Measurements from ENCODE around the gene CTSK. TPM values are rescaled to one million over a fixed set of nuclear protein-coding genes. Genes with fewer than 3 reads are reported as not detected.
"Not testable (repeated sequence)": the region's sequence is repeated elsewhere in the genome, so short reads cannot be mapped to it uniquely, and the experiment has no call there.

CTSK gene
- total RNA-seq, 2 experiments from 2014 or later: 1.5 to 2.1 TPM

- ATAC-seq: no peak
- intact Hi-C loops (cut with DNase I, micrococcal nuclease): no loop called here
- no peaks in the 10 kb centered on the region for H3K27me3 Mint-ChIP-seq
- CTCF ChIA-PET: interaction anchor here (1.0 kb wide), 1 partner anchor 20 kb away, joined by 4 read pairs; no protein-coding TSS in a partner anchor
- peaks cover 14% of the 10 kb centered on the region for H3K4me1 Mint-ChIP-seq
- H3K4me3 Mint-ChIP-seq: no peak overlapping the region
- H3K27ac Mint-ChIP-seq: no peak overlapping the region
- peaks cover 4% of the 10 kb centered on the region for H3K36me3 Mint-ChIP-seq (ENCODE audit: low read depth)
- no peak for DNase-seq
- POLR2A ChIA-PET: no interaction called here
- no peaks in the 10 kb centered on the region for H3K9me3 Mint-ChIP-seq (ENCODE audit: low read depth)
Observed at GRCh38 chr1:150805899-150806298, 2.2 kb downstream of the CTSK start.

- H3K4me3 Mint-ChIP-seq: no peak overlapping the region
- H3K36me3 Mint-ChIP-seq (ENCODE audit: low read depth): peaks cover 3% of the 10 kb centered on the region
- intact Hi-C loops (cut with DNase I, micrococcal nuclease): no loop called here
- H3K27me3 Mint-ChIP-seq: no peaks in the 10 kb centered on the region
- no peaks in the 10 kb centered on the region for H3K9me3 Mint-ChIP-seq (ENCODE audit: low read depth)
- ChIA-PET POLR2A (interaction anchor here (0.6 kb wide), 1 partner anchor 241 kb away, joined by 5 read pairs; no protein-coding TSS in a partner anchor), CTCF (interaction anchor here (1.1 kb wide), 1 partner anchor 12 kb away, joined by 3 read pairs; no protein-coding TSS in a partner anchor)
- peaks cover 14% of the 10 kb centered on the region for H3K4me1 Mint-ChIP-seq
- ATAC-seq: no peak
- DNase-seq: no peak
- H3K27ac Mint-ChIP-seq: no peak overlapping the region
Observed at GRCh38 chr1:150804671-150805070, 3.4 kb downstream of the CTSK start.

GRCh38 chr1:150799089-150799488 lies 9.0 kb downstream of the CTSK start:
- H3K27me3 Mint-ChIP-seq: no peaks in the 10 kb centered on the region
- no peak overlapping the region for H3K27ac Mint-ChIP-seq
- intact Hi-C loops (cut with DNase I, micrococcal nuclease): no loop called here
- ChIA-PET POLR2A (no interaction called here), CTCF (no interaction called here)
- H3K9me3 Mint-ChIP-seq (ENCODE audit: low read depth): no peaks in the 10 kb centered on the region
- ATAC-seq (no peak), DNase-seq (no peak)
- no peak overlapping the region for H3K4me3 Mint-ChIP-seq
- peaks cover 12% of the 10 kb centered on the region for H3K36me3 Mint-ChIP-seq (ENCODE audit: low read depth)
- no peaks in the 10 kb centered on the region for H3K4me1 Mint-ChIP-seq

DNA sequence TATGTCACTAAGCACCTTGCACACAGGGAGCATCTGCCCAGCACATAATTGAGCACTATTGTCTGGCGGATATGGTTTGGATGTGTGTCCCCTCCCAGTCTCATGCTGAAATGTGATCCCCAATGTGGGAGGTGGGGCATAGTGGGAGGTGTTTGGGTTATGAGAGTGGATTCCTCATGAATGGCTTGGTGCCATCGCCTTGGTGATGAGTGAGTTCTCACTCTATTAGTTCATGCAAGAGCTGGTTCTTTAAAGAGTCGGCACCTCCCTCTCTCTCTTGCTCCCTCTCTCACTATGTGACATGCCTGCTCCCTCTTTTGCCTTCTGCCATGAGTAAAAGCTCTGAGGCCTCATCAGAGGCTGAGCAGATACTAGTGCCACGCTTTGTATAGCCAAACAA lies 9.5 kb downstream of the CTSK start:
- Mint-ChIP-seq H3K36me3 (ENCODE audit: low read depth) (peaks cover 12% of the 10 kb centered on the region), H3K4me3 (no peak overlapping the region), H3K9me3 (ENCODE audit: low read depth) (no peaks in the 10 kb centered on the region), H3K4me1 (no peaks in the 10 kb centered on the region), H3K27me3 (no peaks in the 10 kb centered on the region), H3K27ac (no peak overlapping the region)
- intact Hi-C loops (cut with DNase I, micrococcal nuclease): no loop called here
- CTCF ChIA-PET: interaction anchor here (1.6 kb wide), 1 partner anchor 28 kb away, joined by 3 read pairs; no protein-coding TSS in a partner anchor
- ATAC-seq: no peak
- DNase-seq: no peak
- POLR2A ChIA-PET: no interaction called here

GRCh38 chr1:150796374-150796773 lies 11.7 kb downstream of the CTSK start:
- H3K36me3 Mint-ChIP-seq (ENCODE audit: low read depth): peaks cover 12% of the 10 kb centered on the region
- H3K27me3 Mint-ChIP-seq: no peaks in the 10 kb centered on the region
- no peak for ATAC-seq

GRCh38 chr1:150793778-150794177 lies 14.3 kb downstream of the CTSK start:
- CTCF ChIA-PET; H3K4me1 Mint-ChIP-seq; H3K27me3 Mint-ChIP-seq; intact Hi-C loops (cut with DNase I, micrococcal nuclease); H3K27ac Mint-ChIP-seq; H3K4me3 Mint-ChIP-seq; POLR2A ChIA-PET; DNase-seq; ATAC-seq; H3K36me3 Mint-ChIP-seq (ENCODE audit: low read depth); H3K9me3 Mint-ChIP-seq (ENCODE audit: low read depth): not testable (repeated sequence)

More at GRCh38 chr1:150796374-150796773, 11.7 kb downstream of the CTSK start:
- Mint-ChIP-seq H3K4me3 (no peak overlapping the region), H3K27ac (no peak overlapping the region), H3K9me3 (ENCODE audit: low read depth) (no peaks in the 10 kb centered on the region), H3K4me1 (no peaks in the 10 kb centered on the region)
- DNase-seq: no peak
- ChIA-PET POLR2A (no interaction called here), CTCF (no interaction called here)
- intact Hi-C loops (cut with DNase I, micrococcal nuclease): no loop called here

- Mint-ChIP-seq H3K9me3 (ENCODE audit: low read depth) (no peaks in the 10 kb centered on the region), H3K4me1 (no peaks in the 10 kb centered on the region), H3K36me3 (ENCODE audit: low read depth) (peaks cover 3% of the 10 kb centered on the region), H3K27me3 (no peaks in the 10 kb centered on the region), H3K4me3 (no peak overlapping the region), H3K27ac (no peak overlapping the region)
- no peak for DNase-seq
- ATAC-seq: no peak
- ChIA-PET CTCF (no interaction called here), POLR2A (no interaction called here)
- intact Hi-C loops (cut with DNase I, micrococcal nuclease): no loop called here
Observed at GRCh38 chr1:150793221-150793620, 14.8 kb downstream of the CTSK start.

- CTCF ChIA-PET: no interaction called here
- ATAC-seq (no peak), DNase-seq (no peak)
- Mint-ChIP-seq H3K4me1 (no peaks in the 10 kb centered on the region), H3K4me3 (no peak overlapping the region), H3K36me3 (ENCODE audit: low read depth) (no peaks in the 10 kb centered on the region), H3K27ac (no peak overlapping the region), H3K27me3 (no peaks in the 10 kb centered on the region), H3K9me3 (ENCODE audit: low read depth) (no peaks in the 10 kb centered on the region)
- POLR2A ChIA-PET: no interaction called here
- intact Hi-C loops (cut with DNase I, micrococcal nuclease): no loop called here
Observed at GRCh38 chr1:150791585-150791984, 16.5 kb downstream of the CTSK start.

- ChIA-PET CTCF (interaction anchor here (1.1 kb wide), 1 partner anchor 132 kb away, joined by 3 read pairs; no protein-coding TSS in a partner anchor), POLR2A (no interaction called here)
- Mint-ChIP-seq H3K27ac (no peak overlapping the region), H3K4me1 (no peaks in the 10 kb centered on the region), H3K9me3 (ENCODE audit: low read depth) (no peaks in the 10 kb centered on the region), H3K27me3 (no peaks in the 10 kb centered on the region), H3K36me3 (ENCODE audit: low read depth) (no peaks in the 10 kb centered on the region), H3K4me3 (no peak overlapping the region)
- no peak for DNase-seq
- intact Hi-C loops (cut with DNase I, micrococcal nuclease): no loop called here
- ATAC-seq: no peak
Observed at GRCh38 chr1:150789396-150789795, 18.7 kb downstream of the CTSK start.

- ChIA-PET POLR2A (interaction anchor here (0.6 kb wide), 1 partner anchor 291 kb away, joined by 7 read pairs; no protein-coding TSS in a partner anchor), CTCF (interaction anchor here (1.1 kb wide), 1 partner anchor 132 kb away, joined by 3 read pairs; no protein-coding TSS in a partner anchor)
- intact Hi-C loops (cut with DNase I, micrococcal nuclease): no loop called here
Observed at GRCh38 chr1:150788946-150789345, 19.1 kb downstream of the CTSK start.

GRCh38 chr1:150787455-150787854 lies 20.6 kb downstream of the CTSK start:
- ATAC-seq (no peak), DNase-seq (no peak)
- Mint-ChIP-seq H3K27ac (no peak overlapping the region), H3K4me3 (no peak overlapping the region), H3K4me1 (no peaks in the 10 kb centered on the region), H3K27me3 (no peaks in the 10 kb centered on the region), H3K9me3 (ENCODE audit: low read depth) (no peaks in the 10 kb centered on the region), H3K36me3 (ENCODE audit: low read depth) (no peaks in the 10 kb centered on the region)
- ChIA-PET CTCF (interaction anchor here (0.8 kb wide), 1 partner anchor 142 kb away, joined by 3 read pairs; no protein-coding TSS in a partner anchor), POLR2A (interaction anchor here (0.7 kb wide), 1 partner anchor 16 kb away, joined by 3 read pairs; no protein-coding TSS in a partner anchor)
- intact Hi-C loops (cut with DNase I, micrococcal nuclease): no loop called here

More at GRCh38 chr1:150788946-150789345, 19.1 kb downstream of the CTSK start:
- ATAC-seq: no peak
- no peaks in the 10 kb centered on the region for H3K4me1 Mint-ChIP-seq
- H3K27me3 Mint-ChIP-seq: no peaks in the 10 kb centered on the region
- H3K9me3 Mint-ChIP-seq (ENCODE audit: low read depth): no peaks in the 10 kb centered on the region
- H3K4me3 Mint-ChIP-seq: no peak overlapping the region
- H3K27ac Mint-ChIP-seq: no peak overlapping the region
- no peak for DNase-seq
- no peaks in the 10 kb centered on the region for H3K36me3 Mint-ChIP-seq (ENCODE audit: low read depth)

DNA sequence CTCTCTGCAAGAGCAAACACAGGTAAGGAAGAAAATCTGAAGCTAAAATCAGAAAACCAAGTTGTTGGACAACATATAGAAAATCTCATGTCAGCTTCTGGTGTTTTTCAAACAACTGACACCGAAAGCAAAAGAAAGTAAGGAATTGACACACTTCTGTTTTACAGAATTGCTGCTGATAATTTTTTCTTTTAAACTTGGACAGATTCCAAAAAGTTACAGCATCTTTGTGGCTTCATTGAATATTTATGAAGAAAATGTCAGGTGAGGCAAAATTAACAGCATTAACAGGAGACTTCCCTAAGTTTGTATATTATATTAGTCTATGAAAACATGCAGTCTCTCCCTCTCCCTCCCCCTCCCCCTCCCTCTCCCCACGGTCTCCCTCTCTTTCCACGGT lies 27.6 kb downstream of the CTSK start:
- Mint-ChIP-seq H3K27me3 (no peaks in the 10 kb centered on the region), H3K27ac (no peak overlapping the region), H3K36me3 (ENCODE audit: low read depth) (no peaks in the 10 kb centered on the region), H3K4me3 (no peak overlapping the region), H3K4me1 (peaks cover 10% of the 10 kb centered on the region), H3K9me3 (ENCODE audit: low read depth) (no peaks in the 10 kb centered on the region)
- ChIA-PET POLR2A (no interaction called here), CTCF (no interaction called here)
- ATAC-seq (no peak), DNase-seq (no peak)
- intact Hi-C loops (cut with DNase I, micrococcal nuclease): no loop called here

All from activated CD4-positive, alpha-beta T cell treated with anti-CD3 and anti-CD28 coated beads for 36 hours (primary cell).